ENCODE data around the gene VWA8. TPM values are rescaled to one million over a fixed set of nuclear protein-coding genes. Genes with fewer than 3 reads are reported as not detected.
"Not testable (repeated sequence)": the region's sequence is repeated elsewhere in the genome, so short reads cannot be mapped to it uniquely, and the experiment has no call there.

The VWA8 gene
- total and polyA plus RNA-seq, 9 donors, result 4.5 to 25.1 (median 21.0) TPM

- TF ChIP-seq CTCF (IDR thresholded peaks at IDR 0.05) (no peak), EP300 (IDR thresholded peaks at IDR 0.05) (no peak), POLR2A (IDR thresholded peaks at IDR 0.05) (no peak)
- Histone ChIP-seq H3K9me3 (no peaks in the 10 kb centered on the region), H3K4me3 (no peak overlapping the region), H3K27me3 (no peaks in the 10 kb centered on the region), H3K36me3 (no peaks in the 10 kb centered on the region), H3K27ac (no peak overlapping the region), H3K4me1 (ENCODE audit: insufficient read depth) (no peaks in the 10 kb centered on the region)
- WGBS, 3 donors, result 69 to 90% (median 80%) methylated on average over 1 of the region's 1 CpG
- intact Hi-C loops (cut with DNase I), result no loop called here
- no peak for DNase-seq
Observed at GRCh38 chr13:41756198-41756880, 204.6 kb downstream of the VWA8 start.

- intact Hi-C loops (cut with DNase I), result no loop called here
- no peak for TF ChIP-seq POLR2A (IDR thresholded peaks at IDR 0.05)
- TF ChIP-seq EP300 (IDR thresholded peaks at IDR 0.05), result no peak
- TF ChIP-seq CTCF (IDR thresholded peaks at IDR 0.05), result no peak
- Histone ChIP-seq H3K9me3 (no peaks in the 10 kb centered on the region), H3K4me3 (no peak overlapping the region), H3K36me3 (no peaks in the 10 kb centered on the region), H3K4me1 (ENCODE audit: insufficient read depth) (peaks cover 2% of the 10 kb centered on the region), H3K27me3 (no peaks in the 10 kb centered on the region), H3K27ac (peak overlapping the region in 1 of 2 donors; percentile 42)
- WGBS, 3 donors, result 65 to 69% (median 67%) methylated on average over 3 of the region's 3 CpGs
- DNase-seq, result no peak
Observed at GRCh38 chr13:41751734-41752445, 209.0 kb downstream of the VWA8 start.

- no peak overlapping the region for H3K4me3 ChIP-seq
- H3K27me3 ChIP-seq, result no peaks in the 10 kb centered on the region
- H3K4me1 ChIP-seq (ENCODE audit: insufficient read depth), result peaks cover 2% of the 10 kb centered on the region
- intact Hi-C loops (cut with DNase I), result no loop called here
- TF ChIP-seq EP300 (IDR thresholded peaks at IDR 0.05) (no peak), POLR2A (IDR thresholded peaks at IDR 0.05) (no peak), CTCF (IDR thresholded peaks at IDR 0.05) (no peak)
- peak; percentile 45 to 63 (median 57) for DNase-seq
- peak overlapping the region in 1 of 2 donors; percentile 42 for H3K27ac ChIP-seq
- H3K36me3 ChIP-seq, result no peaks in the 10 kb centered on the region
- H3K9me3 ChIP-seq, result no peaks in the 10 kb centered on the region
- 7 to 8% (median 8%) methylated on average over 2 of the region's 2 CpGs for WGBS, 3 donors
Observed at GRCh38 chr13:41751277-41751676, 209.6 kb downstream of the VWA8 start.

- intact Hi-C loops (cut with DNase I), result no loop called here
- Histone ChIP-seq H3K9me3 (no peaks in the 10 kb centered on the region), H3K27me3 (no peaks in the 10 kb centered on the region), H3K4me3 (no peak overlapping the region), H3K4me1 (ENCODE audit: insufficient read depth) (peaks cover 2% of the 10 kb centered on the region), H3K36me3 (no peaks in the 10 kb centered on the region), H3K27ac (no peak overlapping the region)
- 81 to 95% (median 83%) methylated on average over 2 of the region's 2 CpGs for WGBS, 3 donors
- no peak for TF ChIP-seq POLR2A (IDR thresholded peaks at IDR 0.05)
- TF ChIP-seq CTCF (IDR thresholded peaks at IDR 0.05), result no peak
- no peak for TF ChIP-seq EP300 (IDR thresholded peaks at IDR 0.05)
- DNase-seq, result no peak
Observed at GRCh38 chr13:41746259-41746658, 214.7 kb downstream of the VWA8 start.

- H3K9me3 ChIP-seq; H3K27ac ChIP-seq; DNase-seq; H3K27me3 ChIP-seq; intact Hi-C loops (cut with DNase I); H3K4me1 ChIP-seq (ENCODE audit: insufficient read depth); H3K4me3 ChIP-seq; H3K36me3 ChIP-seq: not testable (repeated sequence)
- 96 to 98% (median 97%) methylated on average over 3 of the region's 3 CpGs for WGBS, 3 donors
Observed at GRCh38 chr13:41745496-41745895, 215.4 kb downstream of the VWA8 start.
